HEK293T (cell line): ENCODE measurements around the gene ZNF331.

Experiments
- ARNT ChIP-seq: fragments of 450-650 bp; IDR thresholded peaks from 2 replicates; pipeline ENCODE4 v1.6.1; 2017; ENCODE audit warnings: mild to moderate bottlenecking
- BHLHE40 ChIP-seq: fragments of 450-650 bp; IDR thresholded peaks from 2 replicates; pipeline ENCODE4 v1.6.1; 2016; ENCODE audit warnings: mild to moderate bottlenecking, moderate library complexity, borderline replicate concordance
- FOXK2 ChIP-seq: fragments of 450-650 bp; IDR thresholded peaks from 2 replicates; pipeline ENCODE4 v1.6.1; 2016; ENCODE audit warnings: mild to moderate bottlenecking
- HDGF ChIP-seq: fragments of 450-650 bp; IDR thresholded peaks from 2 replicates; pipeline ENCODE4 v1.6.1; 2017; ENCODE audit warnings: antibody characterized with exemption, borderline replicate concordance
- SP1 ChIP-seq: fragments of 450-650 bp; IDR thresholded peaks from 2 replicates; pipeline ENCODE4 v1.6.1; 2017
- SUZ12 ChIP-seq: fragments of 450-650 bp; IDR thresholded peaks from 2 replicates; pipeline ENCODE4 v1.6.1; 2016; ENCODE audit warnings: mild to moderate bottlenecking
- ZNF384 ChIP-seq: fragments of 450-650 bp; IDR thresholded peaks from 2 replicates; pipeline ENCODE4 v1.6.1; 2016

- TF ChIP-seq FOXK2 (no peak), BHLHE40 (no peak), SUZ12 (no peak), ARNT (no peak), SP1 (no peak), ZNF384 (no peak), HDGF (no peak)
These were observed 28.1 kb upstream of the ZNF331 start for GRCh38 chr19:53509845-53510244.
